H9 (cell line): ENCODE measurements around the gene C1RL. TPM values are rescaled to one million over a fixed set of nuclear protein-coding genes. Genes with fewer than 3 reads are reported as not detected.

Experiments
- DNase-seq: peaks from one replicate; pipeline ENCODE4 v3.0.0-alpha.2; 2017
- H2AFZ ChIP-seq: one replicate; pipeline ENCODE4 v1.6.1; 2013; ENCODE audit warnings: mild to moderate bottlenecking, low read length, control low read depth, moderate library complexity
- H2AK5ac ChIP-seq: 2 replicates; pipeline ENCODE4 v1.6.1; 2013; ENCODE audit warnings: low read length, control low read depth, mixed read lengths; ENCODE audit not compliant: insufficient read length
- H2BK120ac ChIP-seq: one replicate; pipeline ENCODE4 v1.6.1; 2013; ENCODE audit warnings: low read depth, mild to moderate bottlenecking, low read length, control low read depth, inconsistent platforms; ENCODE audit not compliant: poor library complexity, severe bottlenecking
- H2BK12ac ChIP-seq: 2 replicates; pipeline ENCODE4 v1.6.1; 2013; ENCODE audit warnings: low read length, control low read depth, mixed read lengths, low read depth; ENCODE audit not compliant: insufficient read length
- H2BK15ac ChIP-seq: 2 replicates; pipeline ENCODE4 v1.6.1; 2013; ENCODE audit warnings: low read depth, low read length, control low read depth
- H2BK20ac ChIP-seq: one replicate; pipeline ENCODE4 v1.6.1; 2013; ENCODE audit warnings: low read depth, mild to moderate bottlenecking, low read length, control low read depth, inconsistent platforms; ENCODE audit not compliant: poor library complexity, severe bottlenecking
- H2BK5ac ChIP-seq: 2 replicates; pipeline ENCODE4 v1.6.1; 2013; ENCODE audit warnings: low read length, control low read depth, mixed read lengths; ENCODE audit not compliant: insufficient read length
- H3K14ac ChIP-seq: 2 replicates; pipeline ENCODE4 v1.6.1; 2013; ENCODE audit warnings: low read length, control low read depth; ENCODE audit not compliant: insufficient read depth
- H3K18ac ChIP-seq: 2 replicates; pipeline ENCODE4 v1.6.1; 2013; ENCODE audit warnings: low read depth, mild to moderate bottlenecking, mixed read lengths, low read length, control low read depth; ENCODE audit not compliant: insufficient read length
- H3K23ac ChIP-seq: 2 replicates; pipeline ENCODE4 v1.6.1; 2013; ENCODE audit warnings: low read length, control low read depth, mixed read lengths, low read depth; ENCODE audit not compliant: insufficient read length
- H3K23me2 ChIP-seq: 2 replicates; pipeline ENCODE4 v1.6.1; 2013; ENCODE audit warnings: low read depth, mild to moderate bottlenecking, mixed read lengths, low read length, control low read depth; ENCODE audit not compliant: insufficient read length, poor library complexity, severe bottlenecking
- H3K27ac ChIP-seq: 2 replicates; pipeline ENCODE4 v1.5.1; 2013; ENCODE audit warnings: low read length, control low read depth, mixed read lengths, low read depth; ENCODE audit not compliant: insufficient read length
- H3K27me3 ChIP-seq: 2 replicates; pipeline ENCODE4 v1.6.1; 2013; ENCODE audit warnings: low read length, control low read depth, inconsistent platforms; ENCODE audit not compliant: insufficient read depth
- H3K4ac ChIP-seq: 2 replicates; pipeline ENCODE4 v1.6.1; 2013; ENCODE audit warnings: low read depth, mild to moderate bottlenecking, control low read depth, inconsistent platforms, low read length, moderate library complexity
- H3K4me1 ChIP-seq: 2 replicates; pipeline ENCODE4 v1.6.1; 2013; ENCODE audit warnings: low read length, control low read depth, inconsistent platforms; ENCODE audit not compliant: insufficient read depth
- H3K4me2 ChIP-seq: 2 replicates; pipeline ENCODE4 v1.6.1; 2013; ENCODE audit warnings: low read length, control low read depth, mixed read lengths; ENCODE audit not compliant: insufficient read length, insufficient read depth
- H3K56ac ChIP-seq: 2 replicates; pipeline ENCODE4 v1.6.1; 2013; ENCODE audit warnings: low read depth, mild to moderate bottlenecking, mixed read lengths, low read length, control low read depth; ENCODE audit not compliant: insufficient read length
- H3K79me1 ChIP-seq: 2 replicates; pipeline ENCODE4 v1.6.1; 2013; ENCODE audit warnings: low read depth, mild to moderate bottlenecking, moderate library complexity, low read length, control low read depth, inconsistent platforms; ENCODE audit not compliant: insufficient read depth, poor library complexity, severe bottlenecking
- H3K79me2 ChIP-seq: 2 replicates; pipeline ENCODE4 v1.6.1; 2013; ENCODE audit warnings: low read length, control low read depth, inconsistent platforms; ENCODE audit not compliant: insufficient read depth
- H3K9ac ChIP-seq: 2 replicates; pipeline ENCODE4 v1.6.1; 2013; ENCODE audit warnings: low read length, control low read depth, mixed read lengths; ENCODE audit not compliant: insufficient read length; ENCODE audit errors: extremely low read depth
- H3K9me3 ChIP-seq: one replicate; pipeline ENCODE4 v1.6.1; 2013; ENCODE audit warnings: low read depth, low read length, inconsistent platforms; ENCODE audit not compliant: control insufficient read depth
- H3T11ph ChIP-seq: one replicate; pipeline ENCODE4 v1.6.1; 2013; ENCODE audit warnings: mild to moderate bottlenecking, low read length, control low read depth, inconsistent platforms
- H4K20me1 ChIP-seq: one replicate; pipeline ENCODE4 v1.6.1; 2013; ENCODE audit not compliant: control insufficient read depth, insufficient read length, insufficient read depth
- H4K5ac ChIP-seq: 2 replicates; pipeline ENCODE4 v1.6.1; 2013; ENCODE audit warnings: low read depth, mild to moderate bottlenecking, mixed read lengths, low read length, control low read depth; ENCODE audit not compliant: insufficient read length
- H4K8ac ChIP-seq: replicated peaks from 2 replicates; pipeline ENCODE4 v1.6.1; 2013; ENCODE audit warnings: low read length, control low read depth, mixed read lengths, low read depth; ENCODE audit not compliant: insufficient read length
- H4K91ac ChIP-seq: 2 replicates; pipeline ENCODE4 v1.6.1; 2013; ENCODE audit warnings: low read depth, mild to moderate bottlenecking, moderate library complexity, mixed read lengths, low read length, control low read depth; ENCODE audit not compliant: insufficient read length
- H3K27ac Mint-ChIP-seq, 3 experiments: 2 replicates in 2 of 3; 3 replicates in 1 of 3; pipeline ENCODE4 v1.8.0; 2020 to 2021; ENCODE audit warnings: mixed read lengths in 3 of 3, mild to moderate bottlenecking in 1 of 3, moderate library complexity in 1 of 3
- H3K27me3 Mint-ChIP-seq: 2 replicates; pipeline ENCODE4 v1.8.0; 2021; ENCODE audit warnings: low read depth, mild to moderate bottlenecking, moderate library complexity, mixed read lengths
- H3K36me3 Mint-ChIP-seq, 3 experiments: 2 replicates in 2 of 3; 3 replicates in 1 of 3; pipeline ENCODE4 v1.8.0; 2020 to 2021; ENCODE audit warnings: low read depth in 3 of 3, mixed read lengths in 3 of 3; ENCODE audit not compliant: insufficient read depth in 1 of 3
- H3K4me1 Mint-ChIP-seq, 2 experiments: 2 replicates each; pipeline ENCODE4 v1.8.0; 2020; ENCODE audit warnings: mixed read lengths in 2 of 2
- H3K4me3 Mint-ChIP-seq, 2 experiments: 2 replicates in 1 of 2; 3 replicates in 1 of 2; pipeline ENCODE4 v1.8.0; 2020 to 2021; ENCODE audit warnings: mild to moderate bottlenecking in 2 of 2, mixed read lengths in 2 of 2, moderate library complexity in 1 of 2
- H3K9me3 Mint-ChIP-seq, 2 experiments: 2 replicates in 1 of 2; 3 replicates in 1 of 2; pipeline ENCODE4 v1.8.0; 2020; ENCODE audit warnings: mild to moderate bottlenecking in 2 of 2, mixed read lengths in 2 of 2, moderate library complexity in 1 of 2
- total RNA-seq: library from RNA; stranded (reverse); gene quantifications from 2 replicates; pipeline ENCODE4 v1.2.1, GENCODE V29; 2021
- TF ChIP-seq, protein P1 (sequence below): fragments of 200-600 bp; sonication (generic); conservative IDR thresholded peaks from 3 replicates; pipeline ENCODE4 v1.8.0; 2021; ENCODE audit warnings: antibody characterized with exemption, mild to moderate bottlenecking

Gene C1RL
- total RNA-seq, 1 experiment from 2014 or later: 15.1 TPM

- H3K56ac ChIP-seq: no peak overlapping the region
- H3K4me1 ChIP-seq: no peaks in the 10 kb centered on the region
- no peak overlapping the region for H2BK15ac ChIP-seq
- H3K9me3 ChIP-seq: no peaks in the 10 kb centered on the region
- H3K4ac ChIP-seq: no peak overlapping the region
- peaks cover 5% of the 10 kb centered on the region in 2 experiments for H3K9me3 Mint-ChIP-seq
- no peak overlapping the region for H2BK12ac ChIP-seq
- TF ChIP-seq, protein P1, sequence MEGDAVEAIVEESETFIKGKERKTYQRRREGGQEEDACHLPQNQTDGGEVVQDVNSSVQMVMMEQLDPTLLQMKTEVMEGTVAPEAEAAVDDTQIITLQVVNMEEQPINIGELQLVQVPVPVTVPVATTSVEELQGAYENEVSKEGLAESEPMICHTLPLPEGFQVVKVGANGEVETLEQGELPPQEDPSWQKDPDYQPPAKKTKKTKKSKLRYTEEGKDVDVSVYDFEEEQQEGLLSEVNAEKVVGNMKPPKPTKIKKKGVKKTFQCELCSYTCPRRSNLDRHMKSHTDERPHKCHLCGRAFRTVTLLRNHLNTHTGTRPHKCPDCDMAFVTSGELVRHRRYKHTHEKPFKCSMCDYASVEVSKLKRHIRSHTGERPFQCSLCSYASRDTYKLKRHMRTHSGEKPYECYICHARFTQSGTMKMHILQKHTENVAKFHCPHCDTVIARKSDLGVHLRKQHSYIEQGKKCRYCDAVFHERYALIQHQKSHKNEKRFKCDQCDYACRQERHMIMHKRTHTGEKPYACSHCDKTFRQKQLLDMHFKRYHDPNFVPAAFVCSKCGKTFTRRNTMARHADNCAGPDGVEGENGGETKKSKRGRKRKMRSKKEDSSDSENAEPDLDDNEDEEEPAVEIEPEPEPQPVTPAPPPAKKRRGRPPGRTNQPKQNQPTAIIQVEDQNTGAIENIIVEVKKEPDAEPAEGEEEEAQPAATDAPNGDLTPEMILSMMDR: no peak
- H3K36me3 Mint-ChIP-seq: peaks cover 5 to 12% (median 10%) of the 10 kb centered on the region in 3 experiments
- H2BK20ac ChIP-seq: no peak overlapping the region
- H3K79me1 ChIP-seq: no peaks in the 10 kb centered on the region
- no peak overlapping the region for H3K4me2 ChIP-seq
- H3K18ac ChIP-seq: no peak overlapping the region
- no peaks in the 10 kb centered on the region for H3K79me2 ChIP-seq
- peaks cover 5% of the 10 kb centered on the region for H3K27me3 Mint-ChIP-seq
- no peak overlapping the region for H2AFZ ChIP-seq
- H3K14ac ChIP-seq: no peak overlapping the region
- no peak overlapping the region for H3K9ac ChIP-seq
- H2BK5ac ChIP-seq: no peak overlapping the region
- H3K4me1 Mint-ChIP-seq: no peaks in the 10 kb centered on the region
- DNase-seq: no peak
- no peak overlapping the region for H2BK120ac ChIP-seq
- H3K27ac Mint-ChIP-seq: no peak overlapping the region
- H2AK5ac ChIP-seq: no peak overlapping the region
- H3K23me2 ChIP-seq: no peaks in the 10 kb centered on the region
- H4K20me1 ChIP-seq: no peaks in the 10 kb centered on the region
- no peak overlapping the region for H3K27ac ChIP-seq
- no peaks in the 10 kb centered on the region for H3K27me3 ChIP-seq
- H3K4me3 Mint-ChIP-seq: no peak overlapping the region
- no peak overlapping the region for H3K23ac ChIP-seq
- H4K91ac ChIP-seq: no peak overlapping the region
- no peak overlapping the region for H4K8ac ChIP-seq
- H3T11ph ChIP-seq: no peak overlapping the region
- H4K5ac ChIP-seq: no peak overlapping the region
These were observed 29.2 kb downstream of the C1RL start for GRCh38 chr12:7079826-7080125.
